ENCODE data around the gene ASCL2. TPM values are rescaled to one million over a fixed set of nuclear protein-coding genes. Genes with fewer than 3 reads are reported as not detected.

The ASCL2 gene
- total RNA-seq, 3 donors from 2014 or later: 0.96 to 4.8 (median 3.3) TPM

- TF ChIP-seq CTCF (IDR thresholded peaks at IDR 0.05): no peak
- no peak for TF ChIP-seq POLR2A (IDR thresholded peaks at IDR 0.05)
- peak in 1 of 3 donors; percentile 18 for TF ChIP-seq POLR2AphosphoS5 (IDR thresholded peaks at IDR 0.05)
- intact Hi-C loops (cut with DNase I; ENCODE audit: low total_unique reads): no loop called here
- Histone ChIP-seq H3K4me1 (peaks cover 6 to 14% of the 10 kb centered on the region in 2 donors), H3K27ac (peak overlapping the region; percentile 29 to 38), H3K4me3 (no peak overlapping the region), H3K9me3 (no peaks in the 10 kb centered on the region), H3K36me3 (no peaks in the 10 kb centered on the region), H3K27me3 (peaks cover 10 to 12% of the 10 kb centered on the region in 2 donors)
- peak; percentile 69 to 72 for DNase-seq (ENCODE audit: low spot score in 2 of 2)
These were observed 3.4 kb upstream of the ASCL2 start for GRCh38 chr11:2273771-2274170.

- Histone ChIP-seq H3K4me3 (no peak overlapping the region), H3K27ac (peak overlapping the region; percentile 3 to 38), H3K27me3 (peaks cover 10 to 12% of the 10 kb centered on the region in 2 donors), H3K4me1 (peaks cover 6 to 14% of the 10 kb centered on the region in 2 donors), H3K9me3 (no peaks in the 10 kb centered on the region), H3K36me3 (no peaks in the 10 kb centered on the region)
- DNase-seq (ENCODE audit: low spot score in 2 of 2): peak in 1 of 2 donors; percentile 14
- intact Hi-C loops (cut with DNase I; ENCODE audit: low total_unique reads): no loop called here
- TF ChIP-seq POLR2AphosphoS5 (IDR thresholded peaks at IDR 0.05): no peak
These were observed 2.9 kb upstream of the ASCL2 start for GRCh38 chr11:2273311-2273710.

- DNase-seq (ENCODE audit: low spot score in 2 of 2): peak in 1 of 2 donors; percentile 8
These were observed 2.5 kb upstream of the ASCL2 start for GRCh38 chr11:2272946-2273280.

GRCh38 chr11:2272228-2272945 is 2.0 kb upstream of the ASCL2 start:
- H3K27ac ChIP-seq: no peak overlapping the region
- H3K27me3 ChIP-seq: peaks cover 10 to 12% of the 10 kb centered on the region in 2 donors
- peak; percentile 15 to 30 for DNase-seq (ENCODE audit: low spot score in 2 of 2)
- intact Hi-C loops (cut with DNase I; ENCODE audit: low total_unique reads): no loop called here
- H3K4me3 ChIP-seq: no peak overlapping the region
- H3K4me1 ChIP-seq: peaks cover 6 to 14% of the 10 kb centered on the region in 2 donors
- H3K36me3 ChIP-seq: no peaks in the 10 kb centered on the region
- TF ChIP-seq POLR2A (IDR thresholded peaks at IDR 0.05) (no peak), CTCF (IDR thresholded peaks at IDR 0.05) (no peak), POLR2AphosphoS5 (IDR thresholded peaks at IDR 0.05) (no peak)
- no peaks in the 10 kb centered on the region for H3K9me3 ChIP-seq

More at GRCh38 chr11:2272946-2273280, 2.5 kb upstream of the ASCL2 start:
- intact Hi-C loops (cut with DNase I; ENCODE audit: low total_unique reads): no loop called here
- Histone ChIP-seq H3K27ac (no peak overlapping the region), H3K9me3 (no peaks in the 10 kb centered on the region), H3K4me3 (no peak overlapping the region), H3K27me3 (peaks cover 10 to 12% of the 10 kb centered on the region in 2 donors), H3K36me3 (no peaks in the 10 kb centered on the region), H3K4me1 (peaks cover 6 to 14% of the 10 kb centered on the region in 2 donors)
- no peak for TF ChIP-seq CTCF (IDR thresholded peaks at IDR 0.05)
- TF ChIP-seq POLR2AphosphoS5 (IDR thresholded peaks at IDR 0.05): no peak
- TF ChIP-seq POLR2A (IDR thresholded peaks at IDR 0.05): no peak

- H3K27me3 ChIP-seq: peaks cover 10 to 12% of the 10 kb centered on the region in 2 donors
- TF ChIP-seq POLR2AphosphoS5 (IDR thresholded peaks at IDR 0.05) (no peak), CTCF (IDR thresholded peaks at IDR 0.05) (no peak), POLR2A (IDR thresholded peaks at IDR 0.05) (no peak)
- no peaks in the 10 kb centered on the region for H3K9me3 ChIP-seq
- H3K4me3 ChIP-seq: peak overlapping the region in 2 of 3 donors; percentile 64 to 92
- H3K27ac ChIP-seq: no peak overlapping the region
- H3K36me3 ChIP-seq: no peaks in the 10 kb centered on the region
- DNase-seq (ENCODE audit: low spot score in 2 of 2): peak; percentile 10 to 52
- H3K4me1 ChIP-seq: peaks cover 6 to 14% of the 10 kb centered on the region in 2 donors
- intact Hi-C loops (cut with DNase I; ENCODE audit: low total_unique reads): no loop called here
These were observed 1.2 kb upstream of the ASCL2 start for GRCh38 chr11:2271327-2272227.
